Measurements from ENCODE around the gene ACOX2. TPM values are rescaled to one million over a fixed set of nuclear protein-coding genes. Genes with fewer than 3 reads are reported as not detected.

The ACOX2 gene
- total RNA-seq, 2 experiments from 2014 or later: not detected

- no peak overlapping the region for H3K4me2 ChIP-seq (ENCODE audit: low read length)
Observed at GRCh38 chr3:58555203-58555602, 18.2 kb upstream of the ACOX2 start.

GRCh38 chr3:58553003-58553402, 16.0 kb upstream of the ACOX2 start:
- TF ChIP-seq CTCF (conservative IDR thresholded peaks at IDR 0.05; ENCODE audit: low read length) (no peak), EZH2phosphoT487 (IDR thresholded peaks at IDR 0.05; ENCODE audit: borderline replicate concordance, low read depth, low read length) (no peak)
- CTCF ChIA-PET (ENCODE audit: unreplicated experiment): no interaction called here
- no peaks in the 10 kb centered on the region for H3K9me2 ChIP-seq (ENCODE audit: insufficient read depth, low read length)
- H3K79me2 ChIP-seq (ENCODE audit: insufficient read depth, low read depth, low read length): no peaks in the 10 kb centered on the region
- no peaks in the 10 kb centered on the region for H3K36me3 ChIP-seq (ENCODE audit: insufficient read depth, low read length)
- no peak overlapping the region for H2AFZ ChIP-seq (ENCODE audit: low read length)
- H3K9me3 ChIP-seq (ENCODE audit: low read length): no peaks in the 10 kb centered on the region
- no peaks in the 10 kb centered on the region for H3K4me1 ChIP-seq (ENCODE audit: insufficient read depth, low read length, poor library complexity, severe bottlenecking)
- no peak overlapping the region for H3K27ac ChIP-seq (ENCODE audit: low read depth, low read length, poor library complexity, severe bottlenecking)
- no peak for DNase-seq (ENCODE audit: low spot score)
- intact Hi-C loops (cut with micrococcal nuclease; ENCODE audit: unreplicated experiment): no loop called here
- POLR2A ChIA-PET: no interaction called here
- H3K4me3 ChIP-seq (ENCODE audit: low read depth, low read length, poor library complexity, severe bottlenecking): no peak overlapping the region
- no peak overlapping the region for H3K4me2 ChIP-seq (ENCODE audit: low read length)
- H4K20me1 ChIP-seq (ENCODE audit: insufficient read depth, low read length): no peaks in the 10 kb centered on the region
- no TSS peak for BruUV-seq (replicated peaks)

More at GRCh38 chr3:58555203-58555602, 18.2 kb upstream of the ACOX2 start:
- H3K79me2 ChIP-seq (ENCODE audit: insufficient read depth, low read depth, low read length): no peaks in the 10 kb centered on the region
- H4K20me1 ChIP-seq (ENCODE audit: insufficient read depth, low read length): no peaks in the 10 kb centered on the region
- no peaks in the 10 kb centered on the region for H3K9me3 ChIP-seq (ENCODE audit: low read length)
- no peak for DNase-seq (ENCODE audit: low spot score)
- no peak for TF ChIP-seq CTCF (conservative IDR thresholded peaks at IDR 0.05; ENCODE audit: low read length)
- no peak for TF ChIP-seq EZH2phosphoT487 (IDR thresholded peaks at IDR 0.05; ENCODE audit: borderline replicate concordance, low read depth, low read length)
- H3K4me3 ChIP-seq (ENCODE audit: low read depth, low read length, poor library complexity, severe bottlenecking): no peak overlapping the region
- POLR2A ChIA-PET: interaction anchor here (1.4 kb wide), 1 partner anchor 14 kb away, joined by 3 read pairs; no protein-coding TSS in a partner anchor
- no peaks in the 10 kb centered on the region for H3K36me3 ChIP-seq (ENCODE audit: insufficient read depth, low read length)
- no peaks in the 10 kb centered on the region for H3K4me1 ChIP-seq (ENCODE audit: insufficient read depth, low read length, poor library complexity, severe bottlenecking)
- intact Hi-C loops (cut with micrococcal nuclease; ENCODE audit: unreplicated experiment): no loop called here
- H2AFZ ChIP-seq (ENCODE audit: low read length): no peak overlapping the region
- CTCF ChIA-PET (ENCODE audit: unreplicated experiment): no interaction called here
- H3K9me2 ChIP-seq (ENCODE audit: insufficient read depth, low read length): no peaks in the 10 kb centered on the region
- BruUV-seq (replicated peaks): no TSS peak
- H3K27ac ChIP-seq (ENCODE audit: low read depth, low read length, poor library complexity, severe bottlenecking): no peak overlapping the region

GRCh38 chr3:58551636-58552180, 14.7 kb upstream of the ACOX2 start:
- Histone ChIP-seq H3K27ac (ENCODE audit: low read depth, low read length, poor library complexity, severe bottlenecking) (no peak overlapping the region), H3K4me1 (ENCODE audit: insufficient read depth, low read length, poor library complexity, severe bottlenecking) (no peaks in the 10 kb centered on the region), H3K4me3 (ENCODE audit: low read depth, low read length, poor library complexity, severe bottlenecking) (no peak overlapping the region), H2AFZ (ENCODE audit: low read length) (no peak overlapping the region), H4K20me1 (ENCODE audit: insufficient read depth, low read length) (no peaks in the 10 kb centered on the region), H3K79me2 (ENCODE audit: insufficient read depth, low read depth, low read length) (no peaks in the 10 kb centered on the region), H3K9me3 (ENCODE audit: low read length) (no peaks in the 10 kb centered on the region), H3K4me2 (ENCODE audit: low read length) (no peak overlapping the region), H3K36me3 (ENCODE audit: insufficient read depth, low read length) (no peaks in the 10 kb centered on the region), H3K9me2 (ENCODE audit: insufficient read depth, low read length) (no peaks in the 10 kb centered on the region)
- no peak for DNase-seq (ENCODE audit: low spot score)
- TF ChIP-seq EZH2phosphoT487 (IDR thresholded peaks at IDR 0.05; ENCODE audit: borderline replicate concordance, low read depth, low read length) (no peak), CTCF (conservative IDR thresholded peaks at IDR 0.05; ENCODE audit: low read length) (no peak)
- no TSS peak for BruUV-seq (replicated peaks)
- ChIA-PET CTCF (ENCODE audit: unreplicated experiment) (no interaction called here), POLR2A (no interaction called here)
- intact Hi-C loops (cut with micrococcal nuclease; ENCODE audit: unreplicated experiment): no loop called here
